ENCODE measurements around the gene PAM. TPM values are rescaled to one million over a fixed set of nuclear protein-coding genes. Genes with fewer than 3 reads are reported as not detected.

Gene PAM
- total RNA-seq, 1 experiment from 2014 or later, result 60.3 TPM

- Mint-ChIP-seq H3K4me1 (ENCODE audit: insufficient read depth, unreplicated experiment) (no peaks in the 10 kb centered on the region), H3K27ac (ENCODE audit: low read depth, unreplicated experiment) (no peak overlapping the region), H3K27me3 (ENCODE audit: insufficient read depth, unreplicated experiment) (no peaks in the 10 kb centered on the region), H3K4me3 (ENCODE audit: unreplicated experiment) (no peak overlapping the region), H3K36me3 (ENCODE audit: insufficient read depth, unreplicated experiment) (no peaks in the 10 kb centered on the region), H3K9me3 (ENCODE audit: unreplicated experiment) (no peaks in the 10 kb centered on the region)
- POLR2A ChIA-PET, result no interaction called here
- BruUV-seq (replicated peaks), result no TSS peak
- intact Hi-C loops (cut with micrococcal nuclease), result no loop called here
- CTCF ChIA-PET, result interaction anchor here (0.5 kb wide), 1 partner anchor 29 kb away, joined by 3 read pairs; no protein-coding TSS in a partner anchor
- no peak for TF ChIP-seq CTCF (IDR thresholded peaks at IDR 0.05; ENCODE audit: unreplicated experiment)
- DNase-seq (ENCODE audit: unreplicated experiment), result no peak
These were observed 124.6 kb downstream of the PAM start for GRCh38 chr5:102879741-102880140.

- CTCF ChIA-PET, result no interaction called here
These were observed 131.5 kb downstream of the PAM start for GRCh38 chr5:102886586-102886985.

GRCh38 chr5:102888483-102888882 is 133.4 kb downstream of the PAM start:
- TF ChIP-seq CTCF (IDR thresholded peaks at IDR 0.05; ENCODE audit: unreplicated experiment), result no peak
- BruUV-seq (replicated peaks), result no TSS peak
- no peak for DNase-seq (ENCODE audit: unreplicated experiment)
- ChIA-PET POLR2A (no interaction called here), CTCF (no interaction called here)
- Mint-ChIP-seq H3K27ac (ENCODE audit: low read depth, unreplicated experiment) (no peak overlapping the region), H3K4me3 (ENCODE audit: unreplicated experiment) (no peak overlapping the region), H3K36me3 (ENCODE audit: insufficient read depth, unreplicated experiment) (no peaks in the 10 kb centered on the region), H3K9me3 (ENCODE audit: unreplicated experiment) (no peaks in the 10 kb centered on the region), H3K27me3 (ENCODE audit: insufficient read depth, unreplicated experiment) (no peaks in the 10 kb centered on the region), H3K4me1 (ENCODE audit: insufficient read depth, unreplicated experiment) (no peaks in the 10 kb centered on the region)
- intact Hi-C loops (cut with micrococcal nuclease), result no loop called here

More at GRCh38 chr5:102886586-102886985, 131.5 kb downstream of the PAM start:
- no peaks in the 10 kb centered on the region for H3K27me3 Mint-ChIP-seq (ENCODE audit: insufficient read depth, unreplicated experiment)
- no peak overlapping the region for H3K4me3 Mint-ChIP-seq (ENCODE audit: unreplicated experiment)
- H3K27ac Mint-ChIP-seq (ENCODE audit: low read depth, unreplicated experiment), result no peak overlapping the region
- TF ChIP-seq CTCF (IDR thresholded peaks at IDR 0.05; ENCODE audit: unreplicated experiment), result no peak
- intact Hi-C loops (cut with micrococcal nuclease), result no loop called here
- no peaks in the 10 kb centered on the region for H3K9me3 Mint-ChIP-seq (ENCODE audit: unreplicated experiment)
- DNase-seq (ENCODE audit: unreplicated experiment), result no peak
- POLR2A ChIA-PET, result no interaction called here
- BruUV-seq (replicated peaks), result no TSS peak
- no peaks in the 10 kb centered on the region for H3K36me3 Mint-ChIP-seq (ENCODE audit: insufficient read depth, unreplicated experiment)
- H3K4me1 Mint-ChIP-seq (ENCODE audit: insufficient read depth, unreplicated experiment), result no peaks in the 10 kb centered on the region

- POLR2A ChIA-PET, result interaction anchor here (0.7 kb wide), 1 partner anchor 23 kb away, joined by 3 read pairs; no protein-coding TSS in a partner anchor
- BruUV-seq (replicated peaks), result no TSS peak
- no peak overlapping the region for H3K4me3 Mint-ChIP-seq (ENCODE audit: unreplicated experiment)
- intact Hi-C loops (cut with micrococcal nuclease), result no loop called here
- no peaks in the 10 kb centered on the region for H3K4me1 Mint-ChIP-seq (ENCODE audit: insufficient read depth, unreplicated experiment)
- no peak for DNase-seq (ENCODE audit: unreplicated experiment)
- H3K36me3 Mint-ChIP-seq (ENCODE audit: insufficient read depth, unreplicated experiment), result no peaks in the 10 kb centered on the region
- TF ChIP-seq CTCF (IDR thresholded peaks at IDR 0.05; ENCODE audit: unreplicated experiment), result no peak
- H3K27ac Mint-ChIP-seq (ENCODE audit: low read depth, unreplicated experiment), result no peak overlapping the region
- H3K27me3 Mint-ChIP-seq (ENCODE audit: insufficient read depth, unreplicated experiment), result no peaks in the 10 kb centered on the region
- CTCF ChIA-PET, result no interaction called here
- no peaks in the 10 kb centered on the region for H3K9me3 Mint-ChIP-seq (ENCODE audit: unreplicated experiment)
These were observed 133.9 kb downstream of the PAM start for GRCh38 chr5:102889033-102889432.
